MM.1S (cell line): ENCODE measurements around the gene CCDC102B.

Experiments
- CTCF ChIP-seq: fragments of 300-600 bp; sonication (generic); IDR thresholded peaks from 2 replicates; pipeline ENCODE4 v1.5.1; 2016; ENCODE audit warnings: antibody characterized with exemption, low read length, mixed read lengths
- EZH2phosphoT487 ChIP-seq: fragments of 300-600 bp; sonication (generic); IDR thresholded peaks from 2 replicates; pipeline ENCODE4 v1.6.1; 2018; ENCODE audit warnings: antibody characterized with exemption, low read length

- no peak for TF ChIP-seq CTCF
- TF ChIP-seq EZH2phosphoT487 = no peak
These were observed 18.7 kb upstream of the CCDC102B start for GRCh38 chr18:68779169-68779568.
